ENCODE measurements around the gene SMAD7.
A peak's percentile ranks its signal among the peaks of the same experiment; 100 is the strongest.

The SMAD7 gene

DNA sequence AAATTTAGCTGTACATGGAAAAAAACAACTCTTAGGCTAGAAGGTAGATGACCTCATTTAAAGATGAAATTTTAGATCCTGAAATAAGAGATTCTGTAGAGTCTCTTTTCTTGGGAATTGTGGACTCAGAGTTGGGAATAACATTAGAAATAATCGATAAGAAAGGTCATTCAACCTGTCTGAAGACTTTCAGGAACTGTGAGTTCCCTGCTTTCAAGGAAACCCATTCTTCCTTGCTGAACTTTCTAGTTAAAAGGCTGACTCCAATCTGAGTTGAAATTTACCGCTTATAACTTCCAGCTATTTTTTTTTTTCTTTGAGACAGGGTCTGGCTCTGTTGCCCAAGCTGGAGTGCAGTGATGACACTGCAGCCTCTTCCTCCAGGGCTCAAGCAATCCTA, 16.8 kb upstream of the SMAD7 start:
- ATAC-seq = no peak
- TF ChIP-seq ZNF565 (CRISPR knock-in tag; conservative IDR thresholded peaks at IDR 0.05; ENCODE audit: low read depth) (no peak), SNAI2 (CRISPR knock-in tag; IDR thresholded peaks at IDR 0.05) (no peak), OSR1 (CRISPR knock-in tag; IDR thresholded peaks at IDR 0.05) (no peak), PPARA (CRISPR knock-in tag; IDR thresholded peaks at IDR 0.05; ENCODE audit: borderline replicate concordance) (no peak)
- TF ChIP-seq, protein P1, sequence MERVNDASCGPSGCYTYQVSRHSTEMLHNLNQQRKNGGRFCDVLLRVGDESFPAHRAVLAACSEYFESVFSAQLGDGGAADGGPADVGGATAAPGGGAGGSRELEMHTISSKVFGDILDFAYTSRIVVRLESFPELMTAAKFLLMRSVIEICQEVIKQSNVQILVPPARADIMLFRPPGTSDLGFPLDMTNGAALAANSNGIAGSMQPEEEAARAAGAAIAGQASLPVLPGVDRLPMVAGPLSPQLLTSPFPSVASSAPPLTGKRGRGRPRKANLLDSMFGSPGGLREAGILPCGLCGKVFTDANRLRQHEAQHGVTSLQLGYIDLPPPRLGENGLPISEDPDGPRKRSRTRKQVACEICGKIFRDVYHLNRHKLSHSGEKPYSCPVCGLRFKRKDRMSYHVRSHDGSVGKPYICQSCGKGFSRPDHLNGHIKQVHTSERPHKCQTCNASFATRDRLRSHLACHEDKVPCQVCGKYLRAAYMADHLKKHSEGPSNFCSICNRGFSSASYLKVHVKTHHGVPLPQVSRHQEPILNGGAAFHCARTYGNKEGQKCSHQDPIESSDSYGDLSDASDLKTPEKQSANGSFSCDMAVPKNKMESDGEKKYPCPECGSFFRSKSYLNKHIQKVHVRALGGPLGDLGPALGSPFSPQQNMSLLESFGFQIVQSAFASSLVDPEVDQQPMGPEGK (CRISPR knock-in tag; IDR thresholded peaks at IDR 0.05; ENCODE audit: borderline replicate concordance) = no peak
- TF ChIP-seq, protein P2, sequence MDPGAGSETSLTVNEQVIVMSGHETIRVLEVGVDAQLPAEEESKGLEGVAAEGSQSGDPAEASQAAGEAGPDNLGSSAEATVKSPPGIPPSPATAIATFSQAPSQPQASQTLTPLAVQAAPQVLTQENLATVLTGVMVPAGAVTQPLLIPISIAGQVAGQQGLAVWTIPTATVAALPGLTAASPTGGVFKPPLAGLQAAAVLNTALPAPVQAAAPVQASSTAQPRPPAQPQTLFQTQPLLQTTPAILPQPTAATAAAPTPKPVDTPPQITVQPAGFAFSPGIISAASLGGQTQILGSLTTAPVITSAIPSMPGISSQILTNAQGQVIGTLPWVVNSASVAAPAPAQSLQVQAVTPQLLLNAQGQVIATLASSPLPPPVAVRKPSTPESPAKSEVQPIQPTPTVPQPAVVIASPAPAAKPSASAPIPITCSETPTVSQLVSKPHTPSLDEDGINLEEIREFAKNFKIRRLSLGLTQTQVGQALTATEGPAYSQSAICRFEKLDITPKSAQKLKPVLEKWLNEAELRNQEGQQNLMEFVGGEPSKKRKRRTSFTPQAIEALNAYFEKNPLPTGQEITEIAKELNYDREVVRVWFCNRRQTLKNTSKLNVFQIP (CRISPR knock-in tag; IDR thresholded peaks at IDR 0.05; ENCODE audit: borderline replicate concordance, low read depth) = no peak

DNA sequence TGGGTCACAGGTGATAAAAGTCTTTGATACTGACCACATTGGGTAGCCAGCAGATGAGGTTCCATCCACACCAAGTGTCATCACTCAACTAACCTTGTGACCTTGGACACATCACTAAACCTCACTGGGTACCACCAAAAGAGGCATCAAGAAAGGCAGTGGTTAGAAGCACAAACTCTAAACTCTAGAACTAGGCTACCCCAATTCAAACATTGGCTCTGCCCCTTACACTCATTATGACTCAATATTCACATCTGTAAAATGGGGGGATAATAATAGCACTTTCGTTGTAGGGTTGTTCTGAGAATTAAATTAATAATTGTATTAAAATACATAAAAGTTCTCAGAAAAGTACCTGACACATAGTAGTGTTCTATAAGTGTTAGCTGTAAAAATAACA, 15.8 kb upstream of the SMAD7 start:
- no peak for TF ChIP-seq ESRRG (CRISPR knock-in tag; IDR thresholded peaks at IDR 0.05)
- TF ChIP-seq ZNF565 (CRISPR knock-in tag; conservative IDR thresholded peaks at IDR 0.05; ENCODE audit: low read depth) = no peak
- TF ChIP-seq, protein P3, sequence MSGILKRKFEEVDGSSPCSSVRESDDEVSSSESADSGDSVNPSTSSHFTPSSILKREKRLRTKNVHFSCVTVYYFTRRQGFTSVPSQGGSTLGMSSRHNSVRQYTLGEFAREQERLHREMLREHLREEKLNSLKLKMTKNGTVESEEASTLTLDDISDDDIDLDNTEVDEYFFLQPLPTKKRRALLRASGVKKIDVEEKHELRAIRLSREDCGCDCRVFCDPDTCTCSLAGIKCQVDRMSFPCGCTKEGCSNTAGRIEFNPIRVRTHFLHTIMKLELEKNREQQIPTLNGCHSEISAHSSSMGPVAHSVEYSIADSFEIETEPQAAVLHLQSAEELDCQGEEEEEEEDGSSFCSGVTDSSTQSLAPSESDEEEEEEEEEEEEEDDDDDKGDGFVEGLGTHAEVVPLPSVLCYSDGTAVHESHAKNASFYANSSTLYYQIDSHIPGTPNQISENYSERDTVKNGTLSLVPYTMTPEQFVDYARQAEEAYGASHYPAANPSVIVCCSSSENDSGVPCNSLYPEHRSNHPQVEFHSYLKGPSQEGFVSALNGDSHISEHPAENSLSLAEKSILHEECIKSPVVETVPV (CRISPR knock-in tag; IDR thresholded peaks at IDR 0.05) = no peak
- TF ChIP-seq, protein P4, sequence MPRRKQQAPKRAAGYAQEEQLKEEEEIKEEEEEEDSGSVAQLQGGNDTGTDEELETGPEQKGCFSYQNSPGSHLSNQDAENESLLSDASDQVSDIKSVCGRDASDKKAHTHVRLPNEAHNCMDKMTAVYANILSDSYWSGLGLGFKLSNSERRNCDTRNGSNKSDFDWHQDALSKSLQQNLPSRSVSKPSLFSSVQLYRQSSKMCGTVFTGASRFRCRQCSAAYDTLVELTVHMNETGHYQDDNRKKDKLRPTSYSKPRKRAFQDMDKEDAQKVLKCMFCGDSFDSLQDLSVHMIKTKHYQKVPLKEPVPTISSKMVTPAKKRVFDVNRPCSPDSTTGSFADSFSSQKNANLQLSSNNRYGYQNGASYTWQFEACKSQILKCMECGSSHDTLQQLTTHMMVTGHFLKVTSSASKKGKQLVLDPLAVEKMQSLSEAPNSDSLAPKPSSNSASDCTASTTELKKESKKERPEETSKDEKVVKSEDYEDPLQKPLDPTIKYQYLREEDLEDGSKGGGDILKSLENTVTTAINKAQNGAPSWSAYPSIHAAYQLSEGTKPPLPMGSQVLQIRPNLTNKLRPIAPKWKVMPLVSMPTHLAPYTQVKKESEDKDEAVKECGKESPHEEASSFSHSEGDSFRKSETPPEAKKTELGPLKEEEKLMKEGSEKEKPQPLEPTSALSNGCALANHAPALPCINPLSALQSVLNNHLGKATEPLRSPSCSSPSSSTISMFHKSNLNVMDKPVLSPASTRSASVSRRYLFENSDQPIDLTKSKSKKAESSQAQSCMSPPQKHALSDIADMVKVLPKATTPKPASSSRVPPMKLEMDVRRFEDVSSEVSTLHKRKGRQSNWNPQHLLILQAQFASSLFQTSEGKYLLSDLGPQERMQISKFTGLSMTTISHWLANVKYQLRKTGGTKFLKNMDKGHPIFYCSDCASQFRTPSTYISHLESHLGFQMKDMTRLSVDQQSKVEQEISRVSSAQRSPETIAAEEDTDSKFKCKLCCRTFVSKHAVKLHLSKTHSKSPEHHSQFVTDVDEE (CRISPR knock-in tag; IDR thresholded peaks at IDR 0.05) = no peak
- no peak for TF ChIP-seq ARNTL (CRISPR knock-in tag; IDR thresholded peaks at IDR 0.05; ENCODE audit: borderline replicate concordance, low read depth)
- TF ChIP-seq TCF4 (CRISPR knock-in tag; IDR thresholded peaks at IDR 0.05; ENCODE audit: borderline replicate concordance) = no peak
- no peak for TF ChIP-seq BACH2 (CRISPR knock-in tag; IDR thresholded peaks at IDR 0.05; ENCODE audit: borderline replicate concordance)
- no peak for TF ChIP-seq ZNF70 (CRISPR knock-in tag; IDR thresholded peaks at IDR 0.05)
- TF ChIP-seq ZFP30 (CRISPR knock-in tag; IDR thresholded peaks at IDR 0.05) = no peak
- no peak for TF ChIP-seq OSR1 (CRISPR knock-in tag; IDR thresholded peaks at IDR 0.05)
- TF ChIP-seq SNAI2 (CRISPR knock-in tag; IDR thresholded peaks at IDR 0.05) = no peak
- TF ChIP-seq TOX (CRISPR knock-in tag; IDR thresholded peaks at IDR 0.05; ENCODE audit: borderline replicate concordance) = no peak
- TF ChIP-seq, protein P2 (CRISPR knock-in tag; IDR thresholded peaks at IDR 0.05; ENCODE audit: borderline replicate concordance, low read depth) = no peak
- no peak for TF ChIP-seq ISL1 (CRISPR knock-in tag; IDR thresholded peaks at IDR 0.05)
- no peak for TF ChIP-seq ZC3H10 (CRISPR knock-in tag; IDR thresholded peaks at IDR 0.05)
- TF ChIP-seq RARB (CRISPR knock-in tag; IDR thresholded peaks at IDR 0.05) = no peak
- no peak for ATAC-seq

DNA sequence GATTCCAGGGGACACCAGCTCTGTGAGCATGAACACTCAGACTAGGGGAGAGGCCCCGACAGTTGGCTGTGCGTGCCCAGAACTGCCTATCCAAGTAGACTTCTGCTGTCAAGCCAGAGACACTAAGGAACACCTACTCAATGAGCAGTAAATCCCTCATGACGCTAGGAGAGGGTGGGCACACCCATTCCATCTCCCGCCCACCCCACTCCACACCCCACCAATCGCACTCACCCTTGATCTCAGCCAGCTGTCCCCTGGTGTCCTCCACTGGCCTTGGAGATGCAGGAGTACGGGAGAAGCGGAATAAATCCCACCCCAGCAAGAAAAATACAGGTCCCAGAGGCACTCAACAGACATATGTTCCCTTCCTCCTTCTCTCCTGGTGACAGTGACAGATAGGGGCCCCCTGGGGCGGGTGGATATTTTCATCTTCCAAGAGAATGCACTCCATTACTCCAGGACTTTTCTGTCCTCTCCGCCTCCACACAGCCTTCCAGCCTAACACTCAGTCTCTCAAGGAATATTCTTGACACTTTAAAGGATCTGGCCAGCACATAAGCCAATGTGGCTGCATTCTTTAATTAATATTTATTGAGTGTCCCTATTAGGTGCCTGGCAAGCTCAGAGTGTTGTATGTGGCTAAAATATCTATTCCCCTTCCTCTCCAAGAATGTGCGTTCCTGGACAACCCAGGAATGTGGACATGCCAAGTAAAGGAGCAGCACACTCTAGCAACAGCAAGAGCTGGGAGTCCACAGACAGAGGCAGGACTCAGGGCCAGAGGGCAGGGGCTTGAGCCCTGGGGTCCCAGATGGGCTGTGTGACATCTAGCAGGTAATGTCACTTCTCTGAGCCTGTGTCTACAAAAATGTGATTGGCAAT, 13.1 kb upstream of the SMAD7 start:
- ATAC-seq = peak; percentile 40; the same call in 1 of the 3 replicates
- TF ChIP-seq ESRRG (CRISPR knock-in tag; IDR thresholded peaks at IDR 0.05) = no peak
- TF ChIP-seq TOX (CRISPR knock-in tag; IDR thresholded peaks at IDR 0.05; ENCODE audit: borderline replicate concordance) = no peak
- TF ChIP-seq ZFP3 (CRISPR knock-in tag; IDR thresholded peaks at IDR 0.05) = no peak
- no peak for TF ChIP-seq GLIS3 (CRISPR knock-in tag; IDR thresholded peaks at IDR 0.05)
- no peak for TF ChIP-seq PPARA (CRISPR knock-in tag; IDR thresholded peaks at IDR 0.05; ENCODE audit: borderline replicate concordance)
- no peak for TF ChIP-seq ISL1 (CRISPR knock-in tag; IDR thresholded peaks at IDR 0.05)
- TF ChIP-seq ZC3H10 (CRISPR knock-in tag; IDR thresholded peaks at IDR 0.05) = no peak
- TF ChIP-seq TCF4 (CRISPR knock-in tag; IDR thresholded peaks at IDR 0.05; ENCODE audit: borderline replicate concordance) = no peak
- TF ChIP-seq OSR1 (CRISPR knock-in tag; IDR thresholded peaks at IDR 0.05) = no peak
- TF ChIP-seq, protein P3 (CRISPR knock-in tag; IDR thresholded peaks at IDR 0.05) = no peak
- TF ChIP-seq, protein P5, sequence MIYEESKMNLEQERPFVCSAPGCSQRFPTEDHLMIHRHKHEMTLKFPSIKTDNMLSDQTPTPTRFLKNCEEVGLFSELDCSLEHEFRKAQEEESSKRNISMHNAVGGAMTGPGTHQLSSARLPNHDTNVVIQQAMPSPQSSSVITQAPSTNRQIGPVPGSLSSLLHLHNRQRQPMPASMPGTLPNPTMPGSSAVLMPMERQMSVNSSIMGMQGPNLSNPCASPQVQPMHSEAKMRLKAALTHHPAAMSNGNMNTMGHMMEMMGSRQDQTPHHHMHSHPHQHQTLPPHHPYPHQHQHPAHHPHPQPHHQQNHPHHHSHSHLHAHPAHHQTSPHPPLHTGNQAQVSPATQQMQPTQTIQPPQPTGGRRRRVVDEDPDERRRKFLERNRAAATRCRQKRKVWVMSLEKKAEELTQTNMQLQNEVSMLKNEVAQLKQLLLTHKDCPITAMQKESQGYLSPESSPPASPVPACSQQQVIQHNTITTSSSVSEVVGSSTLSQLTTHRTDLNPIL (CRISPR knock-in tag; IDR thresholded peaks at IDR 0.05; ENCODE audit: low read depth) = no peak
